ENCODE measurements around the gene PEF1.

PEF1 gene

DNA sequence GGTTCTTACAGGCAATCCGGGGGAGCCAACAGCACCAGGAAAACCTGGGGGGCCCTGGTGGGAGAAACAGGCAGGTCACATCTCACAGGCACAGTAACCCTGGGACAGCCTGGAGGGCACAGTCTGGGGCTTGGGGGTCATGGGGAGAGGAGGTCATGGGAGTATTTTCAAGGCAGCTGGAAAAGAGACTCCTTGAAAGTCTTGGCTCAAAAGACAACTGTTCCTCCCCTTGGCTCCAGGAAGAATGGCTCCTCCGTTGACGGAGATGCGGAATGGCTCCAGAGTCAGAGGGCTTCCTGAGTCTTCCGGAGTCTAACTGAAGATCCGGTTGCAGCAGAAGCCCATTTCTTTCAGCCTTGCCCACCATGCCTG lies 25.9 kb upstream of the PEF1 start:
- DNase-seq = no peak

DNA sequence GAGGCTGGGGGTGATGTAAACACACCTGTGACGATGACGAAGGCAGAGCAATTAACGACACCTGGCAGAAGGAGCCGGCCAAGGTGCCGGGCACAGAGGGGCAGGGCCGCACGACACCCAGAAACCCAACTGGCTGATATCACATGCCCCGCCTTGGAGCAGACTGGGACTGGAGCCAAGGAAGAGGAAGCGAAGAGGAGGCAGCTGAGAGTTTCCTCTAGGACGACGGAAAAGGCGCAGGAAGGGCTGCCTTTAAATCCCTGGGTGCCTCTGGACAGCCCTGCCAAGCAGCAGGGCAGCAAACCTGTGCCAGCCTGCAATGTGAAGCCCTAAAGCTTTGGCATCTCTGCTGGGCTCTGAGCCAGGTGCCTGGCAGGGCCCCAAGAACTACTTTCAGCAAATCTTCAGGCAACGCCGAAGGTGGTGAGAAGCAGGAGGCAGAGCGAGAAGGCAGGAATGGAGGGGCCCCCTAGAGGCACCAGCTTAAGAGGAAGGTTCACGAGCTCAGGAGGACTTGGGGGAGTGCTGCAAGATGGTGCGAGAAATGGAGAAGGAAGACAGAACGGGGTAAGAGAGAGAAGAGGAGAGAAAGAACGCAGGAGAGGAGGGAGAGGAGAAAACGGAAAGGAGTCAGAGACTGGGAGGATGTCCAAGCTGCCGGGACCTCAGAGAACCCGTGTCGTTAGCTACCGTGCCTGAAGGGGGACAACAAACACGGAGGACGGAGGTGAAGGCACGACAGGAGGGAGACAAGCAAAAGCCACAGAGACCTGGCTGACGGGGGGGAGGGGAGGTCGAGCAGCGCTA lies 25.3 kb upstream of the PEF1 start:
- peak; percentile 79 for DNase-seq

DNA sequence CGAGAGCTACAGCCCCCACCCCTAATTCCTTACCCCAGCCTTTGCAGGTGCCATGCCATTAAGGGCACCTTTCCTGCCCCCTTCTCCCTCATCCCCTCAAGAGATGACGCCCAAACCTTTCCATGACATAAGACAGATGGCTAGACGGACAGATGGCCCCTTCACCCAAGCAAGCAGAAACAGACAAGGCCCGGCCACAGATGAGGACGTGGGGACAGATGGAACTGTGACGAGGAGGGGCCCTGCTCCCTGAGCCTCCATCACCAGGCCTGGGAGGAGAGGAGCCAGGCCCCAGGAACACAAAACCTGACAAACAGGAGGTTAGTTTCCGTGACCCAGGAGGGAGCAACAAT lies 24.7 kb upstream of the PEF1 start:
- no peak for DNase-seq

GRCh38 chr1:31668303-31668883 lies 23.7 kb upstream of the PEF1 start:
- no peak for DNase-seq

DNA sequence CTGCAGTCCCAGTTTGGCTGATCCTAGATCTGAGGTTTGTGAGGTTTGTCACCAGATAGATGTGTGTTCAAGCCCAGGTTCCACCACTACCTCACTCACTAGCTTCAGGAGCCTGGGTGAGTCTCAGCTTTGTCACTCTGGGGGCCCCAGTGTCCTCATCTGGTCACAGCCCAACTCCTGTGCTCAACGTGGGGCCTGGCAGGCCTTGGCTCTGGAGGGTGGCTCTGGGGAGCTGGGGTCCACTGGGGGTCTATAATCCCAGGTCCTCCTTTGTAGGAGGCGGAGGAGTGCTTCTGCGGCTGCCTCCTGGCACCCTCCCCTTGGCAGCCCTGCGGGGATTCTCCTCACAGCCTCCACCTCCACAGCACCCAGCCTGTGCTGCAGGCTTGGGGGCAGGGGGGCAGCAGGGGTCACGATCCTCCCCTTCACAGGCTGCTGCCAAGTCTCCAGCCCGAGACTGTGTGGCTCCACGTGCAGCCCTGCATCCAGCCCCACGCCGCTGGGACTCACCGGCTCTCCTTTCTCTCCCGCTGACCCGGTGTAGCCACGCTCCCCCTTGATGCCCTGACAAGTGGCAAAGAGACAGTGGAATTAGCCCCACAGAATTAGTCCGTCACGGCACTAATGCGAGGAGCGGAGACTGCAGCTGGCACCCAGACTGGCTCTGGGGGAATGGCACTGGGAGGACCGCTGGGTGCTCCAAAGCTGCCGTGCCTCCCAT lies 22.5 kb upstream of the PEF1 start:
- no peak for DNase-seq

- peak; percentile 33 for DNase-seq
These were observed 21.7 kb upstream of the PEF1 start for GRCh38 chr1:31666263-31666963.

GRCh38 chr1:31665234-31665878 lies 20.7 kb upstream of the PEF1 start:
- no peak for DNase-seq

DNA sequence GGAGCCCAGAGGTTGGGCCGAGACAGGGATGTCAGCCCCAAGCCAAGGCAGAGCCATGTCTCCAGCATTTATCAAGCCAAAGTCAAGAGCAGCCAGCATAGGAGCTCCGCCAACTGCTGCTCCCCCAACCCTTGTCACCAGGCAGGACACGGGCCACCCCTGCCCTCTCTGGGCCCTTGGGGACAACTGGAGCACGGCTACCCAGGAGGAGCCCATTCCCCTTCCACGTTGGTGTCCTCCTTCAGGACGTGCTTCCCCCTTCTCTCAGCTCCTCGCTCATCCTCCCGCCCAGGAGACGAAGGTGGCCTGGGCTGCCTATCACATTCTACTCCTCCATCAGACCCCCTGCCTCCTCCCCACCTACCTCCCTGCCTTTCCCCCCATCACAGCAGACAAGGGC lies 19.9 kb upstream of the PEF1 start:
- DNase-seq = no peak

DNA sequence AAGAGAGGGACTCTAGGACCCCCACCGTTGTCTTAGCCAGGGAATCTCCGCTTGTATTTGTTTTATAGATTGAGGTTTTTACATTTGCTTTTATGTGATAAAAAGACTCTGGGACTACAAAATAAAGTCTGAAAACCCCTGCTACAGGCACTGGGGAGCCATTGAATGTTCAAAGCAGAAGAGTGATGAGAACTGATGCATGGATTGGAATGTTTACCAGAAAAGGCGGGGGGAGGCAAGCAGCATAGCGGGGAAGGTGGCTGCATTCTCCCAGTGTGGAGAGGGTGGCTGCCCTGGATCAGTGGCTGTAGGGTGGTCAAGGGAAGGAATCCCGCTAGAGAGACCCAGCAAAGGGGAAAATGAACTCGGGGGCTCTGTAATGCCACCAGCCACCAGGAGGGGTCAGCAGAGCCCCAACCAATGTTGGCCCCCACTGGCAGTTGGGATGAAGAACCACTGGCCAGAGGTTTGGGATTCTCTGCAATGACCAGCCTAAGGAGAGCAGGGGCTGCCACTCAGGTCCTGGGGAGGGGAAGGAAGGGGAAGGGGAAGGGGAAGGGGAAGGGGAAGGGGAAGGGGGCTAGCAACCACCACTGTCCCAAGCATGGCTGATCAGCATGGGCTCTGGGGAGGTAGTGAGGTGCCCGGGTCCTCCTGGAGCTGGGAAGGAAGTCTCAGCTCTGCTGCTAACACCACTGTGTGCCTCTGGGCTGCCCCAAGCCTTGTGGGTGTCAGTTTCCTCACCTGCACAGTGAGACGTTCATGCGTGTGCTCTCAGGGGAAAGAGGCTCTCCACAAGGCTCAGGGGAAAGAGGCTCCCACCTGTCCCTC lies 19.2 kb upstream of the PEF1 start:
- peak; percentile 36 for DNase-seq

DNA sequence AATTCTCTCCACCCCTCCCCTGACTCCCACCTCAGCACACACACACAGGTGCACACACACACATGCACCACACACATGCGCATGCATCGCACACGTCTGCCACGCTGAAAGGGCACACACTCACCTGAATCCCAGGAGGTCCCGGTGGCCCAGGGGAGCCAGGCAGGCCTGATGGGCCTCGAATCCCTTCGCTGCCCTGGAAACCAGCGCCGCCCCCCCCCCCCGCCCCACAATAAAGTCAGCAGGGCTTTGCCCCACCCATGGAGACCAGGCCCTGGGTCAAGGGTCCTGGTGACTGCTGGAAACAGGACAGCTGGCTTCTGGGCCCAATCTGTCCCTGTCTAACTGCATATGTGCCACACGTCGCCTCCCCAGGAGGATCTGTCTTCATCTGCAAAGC lies 17.8 kb upstream of the PEF1 start:
- no peak for DNase-seq

- no peak for DNase-seq
These were observed 17.2 kb upstream of the PEF1 start for GRCh38 chr1:31661856-31662255.

GRCh38 chr1:31660871-31661455 lies 16.3 kb upstream of the PEF1 start:
- DNase-seq = no peak

DNA sequence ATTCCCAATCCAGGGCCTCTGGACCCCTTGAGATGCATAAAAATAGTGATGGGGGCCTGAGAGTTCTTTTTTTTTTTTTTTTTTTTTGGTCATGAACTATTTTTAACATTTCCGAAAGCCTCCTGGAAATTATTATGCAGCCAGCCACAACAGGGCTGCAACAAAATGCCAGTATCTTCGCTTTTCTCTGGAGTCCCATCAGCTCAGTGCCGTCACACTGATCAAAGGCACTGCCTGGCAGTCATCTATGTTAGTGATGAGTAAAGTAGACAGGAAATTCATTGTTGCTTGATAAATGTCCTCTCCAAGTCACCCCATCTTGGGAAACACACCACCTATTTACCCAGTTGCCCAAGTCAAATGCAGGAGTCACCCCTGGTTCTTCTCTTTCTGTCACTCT lies 15.2 kb upstream of the PEF1 start:
- no peak for DNase-seq

GRCh38 chr1:31658721-31659120 lies 14.0 kb upstream of the PEF1 start:
- no peak for DNase-seq

DNA sequence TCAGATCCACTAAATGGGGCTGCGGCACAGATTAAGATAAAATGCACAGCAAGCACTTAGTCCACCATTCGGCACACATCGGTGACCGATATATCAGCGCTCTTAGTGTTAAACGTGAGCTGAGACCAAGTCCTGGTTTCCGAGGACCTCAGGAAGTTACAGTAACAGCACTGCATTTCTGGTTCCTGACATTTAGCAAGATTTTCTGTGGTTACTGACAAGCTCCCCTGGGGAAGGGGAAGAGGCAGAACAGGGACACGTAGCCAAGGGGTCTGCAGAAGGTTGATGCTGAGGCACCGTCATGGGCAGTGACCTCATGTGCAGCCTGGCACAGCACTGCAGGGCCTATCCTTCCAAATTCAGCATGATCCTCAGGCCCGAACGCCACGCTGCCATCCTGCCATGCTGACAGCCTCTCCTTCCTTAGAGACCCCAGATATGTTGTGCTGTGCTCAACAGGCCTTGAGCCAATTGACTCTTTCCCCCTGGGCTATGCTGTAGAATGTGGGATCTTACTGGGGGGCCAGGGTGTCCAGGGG lies 13.4 kb upstream of the PEF1 start:
- no peak for DNase-seq

GRCh38 chr1:31657020-31657804 lies 12.5 kb upstream of the PEF1 start:
- DNase-seq = no peak

- DNase-seq = no peak
These were observed 11.1 kb upstream of the PEF1 start for GRCh38 chr1:31655756-31656155.

GRCh38 chr1:31655104-31655503 lies 10.4 kb upstream of the PEF1 start:
- no peak for DNase-seq

DNA sequence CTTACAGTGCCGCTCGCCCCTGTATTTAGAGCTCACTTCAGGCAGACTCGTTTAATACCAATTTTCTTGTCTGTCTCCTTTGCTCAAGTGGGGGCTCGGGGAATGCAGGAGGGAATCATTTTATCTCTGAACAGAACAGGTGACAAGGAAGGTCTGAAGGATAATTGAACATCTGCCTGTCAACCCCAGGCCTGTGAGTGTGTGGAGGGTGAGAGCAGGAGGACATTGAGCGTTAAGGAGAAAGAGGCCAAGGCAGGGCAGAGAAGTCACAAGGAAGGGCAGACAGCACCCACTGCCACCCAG lies 9.7 kb upstream of the PEF1 start:
- DNase-seq = no peak

GRCh38 chr1:31653717-31654473 lies 9.2 kb upstream of the PEF1 start:
- no peak for DNase-seq
